ENCODE measurements around the gene METTL24.

Gene METTL24

DNA sequence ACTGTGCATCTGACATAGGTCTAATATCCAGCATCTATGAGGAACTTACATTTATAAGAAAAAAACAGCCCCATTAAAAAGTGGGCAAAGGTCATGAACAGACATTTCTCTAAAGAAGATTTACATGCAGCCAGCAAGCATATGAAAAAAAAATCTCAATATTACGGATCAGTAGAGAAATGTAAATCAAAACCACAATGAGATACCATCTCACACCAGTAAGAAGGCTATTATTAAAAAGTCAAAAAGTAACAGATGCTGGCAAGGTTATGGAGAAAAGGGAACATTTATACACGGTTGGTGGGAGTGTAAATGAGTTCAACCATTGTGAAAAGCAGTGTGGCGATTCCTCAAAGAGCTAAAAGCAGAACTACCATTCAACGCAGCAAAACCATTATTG lies 13.1 kb downstream of the METTL24 start:
- peak overlapping the region in 2 of 3 experiments; percentile 43 to 52 for H3K27ac Mint-ChIP-seq
- TF ChIP-seq, protein P1, sequence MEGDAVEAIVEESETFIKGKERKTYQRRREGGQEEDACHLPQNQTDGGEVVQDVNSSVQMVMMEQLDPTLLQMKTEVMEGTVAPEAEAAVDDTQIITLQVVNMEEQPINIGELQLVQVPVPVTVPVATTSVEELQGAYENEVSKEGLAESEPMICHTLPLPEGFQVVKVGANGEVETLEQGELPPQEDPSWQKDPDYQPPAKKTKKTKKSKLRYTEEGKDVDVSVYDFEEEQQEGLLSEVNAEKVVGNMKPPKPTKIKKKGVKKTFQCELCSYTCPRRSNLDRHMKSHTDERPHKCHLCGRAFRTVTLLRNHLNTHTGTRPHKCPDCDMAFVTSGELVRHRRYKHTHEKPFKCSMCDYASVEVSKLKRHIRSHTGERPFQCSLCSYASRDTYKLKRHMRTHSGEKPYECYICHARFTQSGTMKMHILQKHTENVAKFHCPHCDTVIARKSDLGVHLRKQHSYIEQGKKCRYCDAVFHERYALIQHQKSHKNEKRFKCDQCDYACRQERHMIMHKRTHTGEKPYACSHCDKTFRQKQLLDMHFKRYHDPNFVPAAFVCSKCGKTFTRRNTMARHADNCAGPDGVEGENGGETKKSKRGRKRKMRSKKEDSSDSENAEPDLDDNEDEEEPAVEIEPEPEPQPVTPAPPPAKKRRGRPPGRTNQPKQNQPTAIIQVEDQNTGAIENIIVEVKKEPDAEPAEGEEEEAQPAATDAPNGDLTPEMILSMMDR (IDR thresholded peaks at IDR 0.05; ENCODE audit: unreplicated experiment in 3 of 3): no peak
- H3K4me1 Mint-ChIP-seq: peaks cover 32% of the 10 kb centered on the region
- H3K4me3 Mint-ChIP-seq: no peak overlapping the region
- H3K9me3 Mint-ChIP-seq: no peaks in the 10 kb centered on the region
- H3K27me3 Mint-ChIP-seq (ENCODE audit: low read depth): no peaks in the 10 kb centered on the region
- no peaks in the 10 kb centered on the region for H3K36me3 Mint-ChIP-seq (ENCODE audit: low read depth)

DNA sequence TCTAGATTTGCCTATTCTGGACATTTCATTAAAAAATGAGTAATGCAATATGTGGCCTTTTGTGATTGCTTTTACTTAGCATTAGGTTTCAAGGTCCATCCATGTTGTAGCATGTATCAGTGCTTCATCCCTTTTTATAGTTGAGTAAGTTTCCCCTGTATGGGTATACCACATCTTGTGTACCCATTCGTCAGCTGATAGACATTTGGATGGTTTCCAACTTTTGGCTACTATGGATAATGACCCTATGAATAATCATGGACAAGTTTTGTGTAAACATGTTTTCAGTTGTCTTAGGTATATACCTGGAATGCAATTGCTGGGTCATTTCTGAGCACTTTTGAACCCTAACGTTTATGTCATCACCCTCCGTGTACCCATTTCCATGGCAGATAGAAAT lies 15.4 kb downstream of the METTL24 start:
- Mint-ChIP-seq H3K4me3 (no peak overlapping the region), H3K9me3 (no peaks in the 10 kb centered on the region), H3K36me3 (ENCODE audit: low read depth) (no peaks in the 10 kb centered on the region), H3K4me1 (peaks cover 29% of the 10 kb centered on the region), H3K27me3 (ENCODE audit: low read depth) (no peaks in the 10 kb centered on the region), H3K27ac (peak overlapping the region in 1 of 3 experiments; percentile 30)
- TF ChIP-seq, protein P1 (IDR thresholded peaks at IDR 0.05; ENCODE audit: unreplicated experiment in 3 of 3): no peak

DNA sequence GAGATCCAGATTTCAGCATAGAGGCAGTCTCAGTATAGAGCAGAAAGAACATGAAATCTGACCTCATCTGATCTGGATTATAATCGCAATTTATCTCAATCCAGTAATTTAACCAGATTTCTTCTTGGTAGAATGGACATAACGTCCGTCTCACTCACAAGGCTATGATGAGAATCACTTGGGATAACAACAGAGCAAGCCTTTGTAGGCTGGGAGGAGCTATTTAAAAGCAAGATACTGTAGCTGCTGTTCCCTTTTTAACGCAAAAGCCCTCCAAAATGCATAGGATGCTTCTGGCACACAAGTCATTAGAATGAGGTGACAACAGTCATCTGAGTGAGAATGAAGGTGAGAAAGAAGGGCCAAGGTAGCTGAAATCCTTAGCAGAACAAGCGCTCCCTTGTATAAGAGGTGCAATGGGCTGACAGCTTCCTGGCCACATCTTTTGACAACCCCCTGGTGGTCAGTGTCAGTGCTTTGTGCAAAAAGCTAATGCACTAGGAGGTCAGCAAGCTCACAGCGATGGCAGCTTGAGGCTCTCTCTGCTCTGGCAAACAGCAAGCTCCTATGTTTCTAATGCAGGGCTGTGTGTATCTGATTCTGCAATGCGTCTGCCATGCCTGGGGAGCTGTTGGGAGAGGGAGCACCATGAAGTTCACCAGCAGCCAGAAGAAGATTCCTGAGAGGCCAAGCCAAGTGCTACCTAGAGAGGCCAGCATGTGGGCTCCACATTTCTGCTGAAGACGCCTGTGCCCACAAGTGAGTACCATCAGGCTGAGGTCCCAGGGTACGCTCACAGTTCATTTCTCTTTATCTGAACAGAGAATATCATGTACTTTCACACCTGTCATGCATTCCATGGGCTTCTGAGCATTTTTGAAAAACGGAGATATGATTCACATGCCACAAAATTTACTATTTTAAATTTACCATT lies 16.2 kb downstream of the METTL24 start:
- Mint-ChIP-seq H3K27me3 (ENCODE audit: low read depth) (no peaks in the 10 kb centered on the region), H3K27ac (peak overlapping the region; percentile 12 to 68 (median 31)), H3K36me3 (ENCODE audit: low read depth) (no peaks in the 10 kb centered on the region), H3K4me3 (no peak overlapping the region), H3K9me3 (no peaks in the 10 kb centered on the region), H3K4me1 (peaks cover 33% of the 10 kb centered on the region)
- TF ChIP-seq, protein P1 (IDR thresholded peaks at IDR 0.05; ENCODE audit: unreplicated experiment in 3 of 3): peak; percentile 37 to 57 (median 47)

DNA sequence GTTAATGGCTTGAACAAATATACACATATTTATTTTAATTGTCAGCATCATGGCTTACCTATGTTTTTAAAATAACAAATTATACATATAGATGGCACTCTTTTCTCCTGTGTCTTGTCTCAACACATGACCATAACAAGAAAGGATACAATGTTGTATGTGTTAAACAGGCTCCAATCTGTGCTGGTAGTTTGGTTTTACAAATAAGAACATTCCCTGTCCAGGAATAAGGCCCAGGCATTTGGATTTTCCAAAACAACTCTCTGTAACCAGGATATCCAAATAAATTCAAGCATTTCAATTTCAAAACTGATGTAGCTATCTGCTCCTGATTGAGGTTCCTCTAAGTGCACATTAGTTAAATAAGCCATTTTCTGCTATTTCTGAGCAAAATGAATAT lies 17.1 kb downstream of the METTL24 start:
- peak overlapping the region in 1 of 3 experiments; percentile 57 for H3K27ac Mint-ChIP-seq
- TF ChIP-seq, protein P1 (IDR thresholded peaks at IDR 0.05; ENCODE audit: unreplicated experiment in 3 of 3): no peak
- no peaks in the 10 kb centered on the region for H3K27me3 Mint-ChIP-seq (ENCODE audit: low read depth)

DNA sequence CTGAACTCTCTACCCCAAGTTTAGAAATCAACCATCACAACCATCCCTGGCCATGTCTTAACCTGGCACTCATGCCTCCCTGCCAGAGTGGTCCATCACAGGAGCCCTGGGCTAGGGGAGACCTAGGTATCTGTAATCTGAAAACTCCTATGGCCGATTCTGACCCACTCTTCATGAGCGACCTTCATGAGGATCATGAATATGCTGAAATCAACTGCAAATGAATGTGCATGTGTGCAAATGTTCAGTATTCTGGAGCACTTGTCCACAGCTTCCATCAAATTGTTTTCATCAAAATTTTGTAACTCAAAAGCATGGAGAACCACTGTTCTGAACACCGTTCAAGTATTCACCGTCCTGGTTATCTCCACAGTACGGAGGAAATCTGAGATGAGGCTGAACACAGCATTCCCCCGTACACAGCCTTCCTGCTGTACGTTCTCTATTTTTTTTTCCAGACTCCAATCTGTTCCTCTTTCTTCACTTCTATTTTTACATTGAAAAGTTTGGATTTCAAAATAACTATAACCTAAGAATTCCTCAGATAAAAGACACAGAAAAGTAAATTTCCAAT lies 17.7 kb downstream of the METTL24 start:
- TF ChIP-seq, protein P1 (IDR thresholded peaks at IDR 0.05; ENCODE audit: unreplicated experiment in 3 of 3): no peak
- no peaks in the 10 kb centered on the region for H3K9me3 Mint-ChIP-seq
- H3K4me3 Mint-ChIP-seq: no peak overlapping the region
- H3K27ac Mint-ChIP-seq: peak overlapping the region; percentile 46 to 57 (median 52)
- no peaks in the 10 kb centered on the region for H3K27me3 Mint-ChIP-seq (ENCODE audit: low read depth)
- H3K4me1 Mint-ChIP-seq: peaks cover 33% of the 10 kb centered on the region
- no peaks in the 10 kb centered on the region for H3K36me3 Mint-ChIP-seq (ENCODE audit: low read depth)

More for the DNA sequence above, 17.1 kb downstream of the METTL24 start:
- Mint-ChIP-seq H3K36me3 (ENCODE audit: low read depth) (no peaks in the 10 kb centered on the region), H3K4me3 (no peak overlapping the region), H3K4me1 (peaks cover 33% of the 10 kb centered on the region), H3K9me3 (no peaks in the 10 kb centered on the region)

Data from nephron (organoid).